C4-2B (cell line): ENCODE results near the gene CHD5.

Source experiments
- CTCF ChIP-seq: fragments of 450-650 bp; conservative IDR thresholded peaks from 2 replicates; pipeline ENCODE4 v1.5.1; 2017; ENCODE audit warnings: mild to moderate bottlenecking
- ZFX ChIP-seq: fragments of 450-650 bp; IDR thresholded peaks from 2 replicates; pipeline ENCODE4 v1.6.1; 2017

GRCh38 chr1:6167391-6168303 lies 12.5 kb downstream of the CHD5 start:
- TF ChIP-seq CTCF (no peak), ZFX (no peak)
